GM12891 (cell line): ENCODE results near the gene SNTG2.

Experiments used
- PAX5 ChIP-seq: IDR thresholded peaks from 2 replicates; pipeline ENCODE4 v1.6.1; 2011; ENCODE audit warnings: low read length, moderate library complexity, mild to moderate bottlenecking; ENCODE audit not compliant: insufficient read depth, severe bottlenecking
- POLR2A ChIP-seq: IDR thresholded peaks from 2 replicates; pipeline ENCODE4 v1.6.1; 2011; ENCODE audit warnings: low read depth, low read length, control low read depth
- POLR2AphosphoS5 ChIP-seq: IDR thresholded peaks from 2 replicates; pipeline ENCODE4 v1.6.1; 2011; ENCODE audit warnings: low read depth, low read length, control low read depth

- TF ChIP-seq POLR2A (no peak), PAX5 (no peak), POLR2AphosphoS5 (no peak)
Observed at GRCh38 chr2:1125217-1125616, 174.6 kb downstream of the SNTG2 start.
